Measurements from ENCODE around the gene COL6A1. TPM values are rescaled to one million over a fixed set of nuclear protein-coding genes. Genes with fewer than 3 reads are reported as not detected.

Gene COL6A1, protein sequence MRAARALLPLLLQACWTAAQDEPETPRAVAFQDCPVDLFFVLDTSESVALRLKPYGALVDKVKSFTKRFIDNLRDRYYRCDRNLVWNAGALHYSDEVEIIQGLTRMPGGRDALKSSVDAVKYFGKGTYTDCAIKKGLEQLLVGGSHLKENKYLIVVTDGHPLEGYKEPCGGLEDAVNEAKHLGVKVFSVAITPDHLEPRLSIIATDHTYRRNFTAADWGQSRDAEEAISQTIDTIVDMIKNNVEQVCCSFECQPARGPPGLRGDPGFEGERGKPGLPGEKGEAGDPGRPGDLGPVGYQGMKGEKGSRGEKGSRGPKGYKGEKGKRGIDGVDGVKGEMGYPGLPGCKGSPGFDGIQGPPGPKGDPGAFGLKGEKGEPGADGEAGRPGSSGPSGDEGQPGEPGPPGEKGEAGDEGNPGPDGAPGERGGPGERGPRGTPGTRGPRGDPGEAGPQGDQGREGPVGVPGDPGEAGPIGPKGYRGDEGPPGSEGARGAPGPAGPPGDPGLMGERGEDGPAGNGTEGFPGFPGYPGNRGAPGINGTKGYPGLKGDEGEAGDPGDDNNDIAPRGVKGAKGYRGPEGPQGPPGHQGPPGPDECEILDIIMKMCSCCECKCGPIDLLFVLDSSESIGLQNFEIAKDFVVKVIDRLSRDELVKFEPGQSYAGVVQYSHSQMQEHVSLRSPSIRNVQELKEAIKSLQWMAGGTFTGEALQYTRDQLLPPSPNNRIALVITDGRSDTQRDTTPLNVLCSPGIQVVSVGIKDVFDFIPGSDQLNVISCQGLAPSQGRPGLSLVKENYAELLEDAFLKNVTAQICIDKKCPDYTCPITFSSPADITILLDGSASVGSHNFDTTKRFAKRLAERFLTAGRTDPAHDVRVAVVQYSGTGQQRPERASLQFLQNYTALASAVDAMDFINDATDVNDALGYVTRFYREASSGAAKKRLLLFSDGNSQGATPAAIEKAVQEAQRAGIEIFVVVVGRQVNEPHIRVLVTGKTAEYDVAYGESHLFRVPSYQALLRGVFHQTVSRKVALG
- total RNA-seq: 1,721 and 2,096 TPM in 2 replicates

DNA sequence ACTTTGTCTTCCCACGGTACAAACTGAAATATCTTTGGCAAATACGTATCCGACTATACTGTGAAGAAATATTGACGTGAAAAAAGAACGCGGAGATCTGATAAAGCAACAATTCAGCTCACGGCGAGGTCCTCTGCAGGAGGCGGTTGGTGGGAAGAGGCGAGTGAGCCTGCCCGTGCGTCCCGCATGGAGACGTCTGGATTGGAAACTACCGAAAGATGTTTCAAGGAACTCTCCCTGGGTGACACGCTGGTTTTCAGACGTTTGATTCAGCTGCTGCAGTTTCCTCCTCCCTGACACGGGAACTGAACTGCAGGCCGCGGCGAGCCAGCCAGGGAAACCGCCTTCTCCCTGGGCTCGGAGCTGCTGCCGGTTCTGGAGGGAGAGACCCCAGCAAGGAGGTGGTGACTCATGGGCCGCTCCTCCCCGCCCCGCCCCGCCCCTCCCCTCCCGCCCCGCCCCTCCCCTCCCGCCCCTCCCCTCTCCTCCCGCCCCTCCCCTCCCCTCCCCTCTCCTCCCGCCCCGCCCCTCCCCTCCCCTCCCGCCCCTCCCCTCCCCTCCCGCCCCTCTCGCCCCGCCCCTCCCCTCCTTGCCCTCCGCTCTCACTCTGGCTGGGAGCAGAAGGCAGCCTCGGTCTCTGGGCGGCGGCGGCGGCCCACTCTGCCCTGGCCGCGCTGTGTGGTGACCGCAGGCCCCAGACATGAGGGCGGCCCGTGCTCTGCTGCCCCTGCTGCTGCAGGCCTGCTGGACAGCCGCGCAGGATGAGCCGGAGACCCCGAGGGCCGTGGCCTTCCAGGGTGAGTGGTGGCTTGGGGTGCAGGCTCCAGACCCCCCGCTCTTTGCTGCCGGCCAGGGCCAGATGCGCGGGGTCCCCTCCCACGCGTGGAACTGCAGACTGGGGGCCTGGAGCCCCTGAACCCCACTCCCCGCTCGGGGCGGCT, at the start of gene COL6A1:
COL6A1 (plus strand) TSS at position 620 of the 941 bp plus-strand sequence; CDS start at position 701, 81 bp downstream.

Other genes starting within 250 kb of the COL6A1 start
- 1,586 and 1,646 TPM in 2 replicates for gene COL6A2, start 116.3 kb downstream of the COL6A1 start, total RNA-seq
- not detected in 2 replicates for gene FTCD, start 173.8 kb downstream of the COL6A1 start, total RNA-seq
- 5.3 and 9.2 TPM in 2 replicates for gene SPATC1L, start 202.7 kb downstream of the COL6A1 start, total RNA-seq
- 115 and 261 TPM in 2 replicates for gene LSS, start 247.0 kb downstream of the COL6A1 start, total RNA-seq

All from placental pericyte (primary cell).